HepG2 (cell line): ENCODE results near the gene SQSTM1. TPM values are rescaled to one million over a fixed set of nuclear protein-coding genes. Genes with fewer than 3 reads are reported as not detected.

Source experiments
- ATAC-seq: fragments of 200-7000 bp; cut with Tn5 transposase; 3 replicates; pipeline ENCODE4 v1.9.1; 2020; ENCODE audit warnings: mild to moderate bottlenecking, moderate library complexity
- BruUV-seq: library from RNA; stranded (reverse); fragments of 400-500 nt; replicated peaks from 2 replicates; lab custom pipeline; 2021; lab: Mats Ljungman, UMichigan
- CTCF ChIA-PET: fragments of 300-600 bp; formaldehyde crosslinking; extraction: SDS; loops from one replicate; lab custom pipeline; 2021; ENCODE audit warnings: low total read pairs, inconsistent platforms, low intra/inter-chr PET ratio; lab: Yijun Ruan, JAX
- POLR2A ChIA-PET: fragments of 350-600 bp; sonication (Branson Sonifier 250); formaldehyde crosslinking; loops from one replicate; lab custom pipeline; 2020; ENCODE audit warnings: antibody characterized with exemption, inconsistent platforms; lab: Yijun Ruan, JAX
- DNase-seq: peaks from one replicate; pipeline ENCODE4 v3.0.0-alpha.2; 2015; ENCODE audit warnings: low spot score
- FAIRE-seq: peaks from 3 replicates; lab custom pipeline; 2011; peaks lifted over from hg19 to GRCh38; lab: Jason Lieb, UNC
- H2AFZ ChIP-seq: one replicate; pipeline ENCODE4 v1.6.1; 2011; ENCODE audit warnings: low read length, inconsistent platforms
- H3K27ac ChIP-seq: fragments of 300-600 bp; 3 replicates; pipeline ENCODE4 v1.8.0; 2011; ENCODE audit warnings: mixed run types, mild to moderate bottlenecking, mixed read lengths, low read length, inconsistent platforms; ENCODE audit not compliant: insufficient read depth; ENCODE audit errors: extremely low read length
- H3K27me3 ChIP-seq, 2 experiments: fragments of 200-600 bp in 1 of 2; 2 replicates in 1 of 2; 3 replicates in 1 of 2; pipeline versions ENCODE4 v1.6.0 to v1.8.0; 2011; ENCODE audit warnings: low read length in 2 of 2, mild to moderate bottlenecking in 2 of 2, moderate library complexity in 2 of 2, inconsistent platforms in 1 of 2; ENCODE audit not compliant: insufficient read depth in 2 of 2, control insufficient read depth in 1 of 2
- H3K36me3 ChIP-seq, 2 experiments: fragments of 200-600 bp in 1 of 2; replicated peaks in 1 of 2; 2 replicates in 1 of 2; 3 replicates in 1 of 2; pipeline versions ENCODE4 v1.5.1 to v1.8.0; 2011; ENCODE audit warnings: low read length in 2 of 2, inconsistent platforms in 1 of 2; ENCODE audit not compliant: insufficient read depth in 2 of 2, control insufficient read depth in 1 of 2
- H3K4me1 ChIP-seq: 2 replicates; pipeline ENCODE4 v1.5.1; 2012; ENCODE audit warnings: low read length, inconsistent platforms; ENCODE audit not compliant: insufficient read depth
- H3K4me2 ChIP-seq: 2 replicates; pipeline ENCODE4 v1.6.0; 2011; ENCODE audit warnings: low read depth, low read length, inconsistent platforms
- H3K4me3 ChIP-seq, 3 experiments: fragments of 200-600 bp in 1 of 3; sonication (generic), shearing (Covaris generic) in 1 of 3; replicated peaks in 1 of 3; 2 replicates each; pipeline ENCODE4 v1.5.1; 2011 to 2016; ENCODE audit warnings: low read length in 3 of 3, inconsistent platforms in 2 of 3, low read depth in 2 of 3, mild to moderate bottlenecking in 2 of 3, control low read depth in 1 of 3, mixed read lengths in 1 of 3; ENCODE audit not compliant: insufficient read depth in 1 of 3
- H3K79me2 ChIP-seq: one replicate; pipeline ENCODE4 v1.6.1; 2011; ENCODE audit warnings: low read length, inconsistent platforms; ENCODE audit not compliant: insufficient read depth
- H3K9ac ChIP-seq: 2 replicates; pipeline ENCODE4 v1.6.0; 2011; ENCODE audit warnings: mild to moderate bottlenecking, low read depth, low read length, inconsistent platforms; ENCODE audit not compliant: insufficient read depth
- H3K9me3 ChIP-seq: 2 replicates; pipeline ENCODE4 v1.5.1; 2012; ENCODE audit warnings: mild to moderate bottlenecking, low read length
- H4K20me1 ChIP-seq: 2 replicates; pipeline ENCODE4 v1.6.0; 2011; ENCODE audit warnings: inconsistent platforms, mild to moderate bottlenecking, low read length, moderate library complexity; ENCODE audit not compliant: insufficient read depth
- AGO1 ChIP-seq: fragments of 200-400 bp; formaldehyde crosslinking; IDR thresholded peaks from 2 replicates; pipeline ENCODE4 v1.6.1; 2017; ENCODE audit warnings: mild to moderate bottlenecking, low read depth, low read length, moderate library complexity; ENCODE audit not compliant: poor library complexity, severe bottlenecking
- AGO2 ChIP-seq: fragments of 200-400 bp; formaldehyde crosslinking; optimal IDR thresholded peaks from 2 replicates; pipeline ENCODE3; 2017; ENCODE audit warnings: mild to moderate bottlenecking, low read depth, low read length, moderate library complexity
- FOSL2 ChIP-seq: sonication (generic); formaldehyde crosslinking; IDR thresholded peaks from 2 replicates; pipeline ENCODE4 v1.4.0; 2020; ENCODE audit warnings: missing genetic modification reagents
- IRF2 ChIP-seq: IDR thresholded peaks from 2 replicates; pipeline ENCODE4 v1.6.1; 2018; ENCODE audit warnings: missing genetic modification reagents, missing compliant biosample characterization
- KDM4B ChIP-seq: sonication (generic); formaldehyde crosslinking; IDR thresholded peaks from 2 replicates; pipeline ENCODE4 v1.4.0; 2020; ENCODE audit warnings: missing genetic modification reagents
- KDM6A ChIP-seq: IDR thresholded peaks from 2 replicates; pipeline ENCODE4 v1.6.1; 2016; ENCODE audit warnings: low read depth
- MXI1 ChIP-seq: IDR thresholded peaks from 3 replicates; pipeline ENCODE4 v1.6.1; 2012; ENCODE audit warnings: low read depth, low read length, inconsistent platforms, borderline replicate concordance
- POLR2AphosphoS2 ChIP-seq: IDR thresholded peaks from 2 replicates; pipeline ENCODE4 v1.6.1; 2011; ENCODE audit warnings: low read depth, low read length, improper control_type of control experiment
- POLR2G ChIP-seq: fragments of 200-400 bp; formaldehyde crosslinking; IDR thresholded peaks from 2 replicates; pipeline ENCODE4 v1.6.1; 2018; ENCODE audit warnings: mild to moderate bottlenecking, low read depth, low read length, moderate library complexity
- PTBP1 ChIP-seq: fragments of 200-400 bp; formaldehyde crosslinking; IDR thresholded peaks from 2 replicates; pipeline ENCODE4 v1.6.1; 2018; ENCODE audit warnings: low read length, low read depth; ENCODE audit not compliant: poor library complexity, severe bottlenecking
- RBFOX2 ChIP-seq: fragments of 200-400 bp; formaldehyde crosslinking; IDR thresholded peaks from 2 replicates; pipeline ENCODE4 v1.6.1; 2017; ENCODE audit warnings: low read depth, mild to moderate bottlenecking, low read length
- RBM39 ChIP-seq: fragments of 200-400 bp; formaldehyde crosslinking; IDR thresholded peaks from one replicate; pipeline ENCODE4 v1.6.1; 2018; ENCODE audit warnings: antibody characterized with exemption, mild to moderate bottlenecking, low read depth, low read length; ENCODE audit not compliant: poor library complexity, severe bottlenecking
- SIN3A ChIP-seq: IDR thresholded peaks from 2 replicates; pipeline ENCODE4 v1.6.1; 2011; ENCODE audit warnings: low read depth, mild to moderate bottlenecking, control low read depth, low read length, borderline replicate concordance
- ZBTB33 ChIP-seq: sonication (generic); formaldehyde crosslinking; IDR thresholded peaks from 2 replicates; pipeline ENCODE4 v1.4.0; 2020; ENCODE audit warnings: missing genetic modification reagents
- ZBTB38 ChIP-seq: sonication (generic); formaldehyde crosslinking; IDR thresholded peaks from 2 replicates; pipeline ENCODE4 v1.5.1; 2020; ENCODE audit warnings: mild to moderate bottlenecking, missing genetic modification reagents
- ZBTB42 ChIP-seq: sonication (generic); formaldehyde crosslinking; IDR thresholded peaks from 2 replicates; pipeline ENCODE4 v1.5.0; 2020; ENCODE audit warnings: mild to moderate bottlenecking, missing genetic modification reagents
- WGBS: methylation state at CpG from one replicate; pipeline ENCODE4 v1.1.6; 2017; ENCODE audit warnings: low lambda C conversion rate; 5-methylcytosine and 5-hydroxymethylcytosine counted together
- in situ Hi-C: cut with HindIII; loops from 2 replicates; pipeline ENCODE4 v1.10.0; 2017; ENCODE audit warnings: low pct_unique_long_range_greater_than_20kb; ENCODE audit not compliant: extremely low pct_ligation_motif_present
- intact Hi-C: fragments of 100-400 bp; cut with micrococcal nuclease; formaldehyde crosslinking; loops from one replicate; pipeline ENCODE4 v1.10.0; 2022; ENCODE audit not compliant: unreplicated experiment
- polyA plus RNA-seq, 8 experiments: library from polyadenylated mRNA; depleted of rRNA in 3 of 8; stranded (reverse) in 7 of 8; unstranded in 1 of 8; fragments of >200 nt; fragmentation: Illumina TruSeq in 4 of 8; extraction: Trizol in 4 of 8; gene quantifications; 2 replicates each; pipeline versions ENCODE4 v1.2.1 to v1.2.3, GENCODE V29; 2011 to 2016; ENCODE audit warnings: low read depth in 4 of 8, missing spikeins in 1 of 8, mixed read lengths in 1 of 8; ENCODE audit not compliant: insufficient read depth in 1 of 8
- total RNA-seq, 5 experiments: library from RNA; depleted of rRNA; stranded (reverse); fragments of >200 nt; fragmentation: Illumina TruSeq; extraction: Trizol; gene quantifications; 2 replicates each; pipeline ENCODE4 v1.2.3, GENCODE V29; 2016; ENCODE audit warnings: low read depth in 1 of 5
- TF ChIP-seq, protein P1 (sequence below): sonication (generic); formaldehyde crosslinking; IDR thresholded peaks from 2 replicates; pipeline ENCODE4 v1.5.0; 2020; ENCODE audit warnings: mild to moderate bottlenecking, missing genetic modification reagents, moderate library complexity

The SQSTM1 gene
- total and polyA plus RNA-seq, 2 of the 13 experiments (the other 11 are each of a cell fraction or from before 2014, with no cell fraction given), result 90.9 to 160 TPM

DNA sequence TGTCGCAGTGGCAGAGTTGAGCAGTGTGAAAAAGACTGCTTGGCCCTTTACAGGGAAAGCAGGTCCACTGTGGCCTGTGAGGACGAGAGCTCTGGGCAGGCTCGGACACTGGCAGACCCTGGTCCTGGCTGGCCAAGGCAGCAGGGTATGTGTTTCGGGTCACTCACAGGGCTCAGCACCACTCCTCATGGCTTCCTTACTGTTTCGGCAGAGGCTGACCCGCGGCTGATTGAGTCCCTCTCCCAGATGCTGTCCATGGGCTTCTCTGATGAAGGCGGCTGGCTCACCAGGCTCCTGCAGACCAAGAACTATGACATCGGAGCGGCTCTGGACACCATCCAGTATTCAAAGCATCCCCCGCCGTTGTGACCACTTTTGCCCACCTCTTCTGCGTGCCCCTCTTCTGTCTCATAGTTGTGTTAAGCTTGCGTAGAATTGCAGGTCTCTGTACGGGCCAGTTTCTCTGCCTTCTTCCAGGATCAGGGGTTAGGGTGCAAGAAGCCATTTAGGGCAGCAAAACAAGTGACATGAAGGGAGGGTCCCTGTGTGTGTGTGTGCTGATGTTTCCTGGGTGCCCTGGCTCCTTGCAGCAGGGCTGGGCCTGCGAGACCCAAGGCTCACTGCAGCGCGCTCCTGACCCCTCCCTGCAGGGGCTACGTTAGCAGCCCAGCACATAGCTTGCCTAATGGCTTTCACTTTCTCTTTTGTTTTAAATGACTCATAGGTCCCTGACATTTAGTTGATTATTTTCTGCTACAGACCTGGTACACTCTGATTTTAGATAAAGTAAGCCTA, 15.7 kb downstream of the SQSTM1 start:
- Histone ChIP-seq H3K79me2 (no peaks in the 10 kb centered on the region), H3K4me2 (no peak overlapping the region), H3K9me3 (no peaks in the 10 kb centered on the region), H3K9ac (no peak overlapping the region), H4K20me1 (peaks cover 20% of the 10 kb centered on the region; the same call in 1 of the 2 replicates), H3K4me3 (no peak overlapping the region), H3K36me3 (peaks cover 27 to 53% of the 10 kb centered on the region in 2 experiments), H3K27ac (no peak overlapping the region), H2AFZ (no peak overlapping the region), H3K27me3 (no peaks in the 10 kb centered on the region), H3K4me1 (peaks cover 14% of the 10 kb centered on the region)
- WGBS, result 96% methylated on average over 13 of the region's 19 CpGs
- intact Hi-C loops, result no loop called here
- ATAC-seq (peak; percentile 8), FAIRE-seq (no peak), DNase-seq (no peak)
- BruUV-seq, result TSS peak; percentile 25
- TF ChIP-seq SIN3A (no peak), AGO2 (peak; percentile 87), AGO1 (peak; percentile 36), ZBTB42 (no peak), PTBP1 (no peak), RBM39 (peak; percentile 39), ZBTB33 (CRISPR knock-in tag) (0 out of 2 replicates have a peak, but pooled peaks have one; percentile 14), RBFOX2 (peak; percentile 60), KDM6A (CRISPR knock-in tag) (no peak), FOSL2 (CRISPR knock-in tag) (peak; percentile 40), MXI1 (0 out of 3 replicates have a peak, but pooled peaks have one; percentile 25), POLR2AphosphoS2 (peak; percentile 32; the same call in 1 of the 2 replicates), KDM4B (CRISPR knock-in tag) (no peak), POLR2G (peak; percentile 65), ZBTB38 (CRISPR knock-in tag) (peak; percentile 89), IRF2 (CRISPR knock-in tag) (peak; percentile 93)
- TF ChIP-seq, protein P1, sequence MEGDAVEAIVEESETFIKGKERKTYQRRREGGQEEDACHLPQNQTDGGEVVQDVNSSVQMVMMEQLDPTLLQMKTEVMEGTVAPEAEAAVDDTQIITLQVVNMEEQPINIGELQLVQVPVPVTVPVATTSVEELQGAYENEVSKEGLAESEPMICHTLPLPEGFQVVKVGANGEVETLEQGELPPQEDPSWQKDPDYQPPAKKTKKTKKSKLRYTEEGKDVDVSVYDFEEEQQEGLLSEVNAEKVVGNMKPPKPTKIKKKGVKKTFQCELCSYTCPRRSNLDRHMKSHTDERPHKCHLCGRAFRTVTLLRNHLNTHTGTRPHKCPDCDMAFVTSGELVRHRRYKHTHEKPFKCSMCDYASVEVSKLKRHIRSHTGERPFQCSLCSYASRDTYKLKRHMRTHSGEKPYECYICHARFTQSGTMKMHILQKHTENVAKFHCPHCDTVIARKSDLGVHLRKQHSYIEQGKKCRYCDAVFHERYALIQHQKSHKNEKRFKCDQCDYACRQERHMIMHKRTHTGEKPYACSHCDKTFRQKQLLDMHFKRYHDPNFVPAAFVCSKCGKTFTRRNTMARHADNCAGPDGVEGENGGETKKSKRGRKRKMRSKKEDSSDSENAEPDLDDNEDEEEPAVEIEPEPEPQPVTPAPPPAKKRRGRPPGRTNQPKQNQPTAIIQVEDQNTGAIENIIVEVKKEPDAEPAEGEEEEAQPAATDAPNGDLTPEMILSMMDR (CRISPR knock-in tag), result peak; percentile 35; the same call in 1 of the 2 replicates
- in situ Hi-C loops, result no loop called here
- ChIA-PET POLR2A (interaction anchor here (0.9 to 4.3 kb wide), 8 partner anchors 10 to 34 kb away, joined by 3 to 19 read pairs (median 6); partner anchors contain the start of gene SQSTM1), CTCF (interaction anchor here (1.9 kb wide), 1 partner anchor 34 kb away, joined by 5 read pairs; no protein-coding TSS in a partner anchor)
